Measurements from ENCODE around the gene VRK3.

The VRK3 gene

DNA sequence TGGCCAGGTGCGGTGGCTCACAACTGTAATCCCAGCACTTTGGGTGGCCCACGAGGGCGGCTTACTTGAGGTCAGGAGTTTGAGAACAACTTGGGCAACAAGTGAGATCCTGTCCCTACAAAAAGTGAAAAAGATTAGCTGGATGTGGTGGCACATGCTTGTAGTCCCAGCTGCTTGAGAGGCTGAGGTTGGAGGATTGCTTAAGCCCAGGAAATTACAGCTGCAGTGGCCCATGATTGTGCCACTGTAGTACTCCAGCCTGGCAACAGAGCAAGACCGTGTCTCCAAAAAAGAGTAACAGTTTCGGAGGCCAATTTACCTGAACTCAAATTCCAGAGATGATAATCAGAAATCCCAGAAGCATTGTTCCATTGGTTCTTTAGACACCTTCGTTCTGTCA is 5.1 kb upstream of the VRK3 start:
- no peak for DNase-seq (ENCODE audit: low spot score)
- no peak overlapping the region for H3K4me3 ChIP-seq
- no peak for TF ChIP-seq CTCF (IDR thresholded peaks at IDR 0.05)
- no peak overlapping the region for H3K27ac ChIP-seq

DNA sequence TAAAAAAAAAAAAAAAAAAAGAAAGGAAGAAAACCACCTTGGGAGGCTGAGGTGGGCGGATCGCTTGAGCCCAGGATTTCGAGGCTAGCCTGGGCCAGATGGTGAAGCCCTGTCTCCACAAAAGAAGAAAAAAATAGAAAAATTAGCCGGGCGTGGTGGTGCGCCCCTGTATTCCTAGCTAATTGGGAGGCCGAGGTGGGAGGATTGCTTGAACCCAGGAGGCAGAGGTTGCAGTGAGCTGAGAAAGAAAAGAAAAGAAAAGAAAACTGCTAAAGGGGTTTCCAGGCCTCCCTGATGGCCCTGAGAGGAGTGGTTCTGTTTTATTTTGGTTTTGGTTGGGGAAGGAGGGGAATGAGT is 1.4 kb upstream of the VRK3 start:
- Histone ChIP-seq H3K27ac (no peak overlapping the region), H3K4me3 (peak overlapping the region; percentile 94)
- no peak for TF ChIP-seq CTCF (IDR thresholded peaks at IDR 0.05)
- no peak for DNase-seq (ENCODE audit: low spot score)

DNA sequence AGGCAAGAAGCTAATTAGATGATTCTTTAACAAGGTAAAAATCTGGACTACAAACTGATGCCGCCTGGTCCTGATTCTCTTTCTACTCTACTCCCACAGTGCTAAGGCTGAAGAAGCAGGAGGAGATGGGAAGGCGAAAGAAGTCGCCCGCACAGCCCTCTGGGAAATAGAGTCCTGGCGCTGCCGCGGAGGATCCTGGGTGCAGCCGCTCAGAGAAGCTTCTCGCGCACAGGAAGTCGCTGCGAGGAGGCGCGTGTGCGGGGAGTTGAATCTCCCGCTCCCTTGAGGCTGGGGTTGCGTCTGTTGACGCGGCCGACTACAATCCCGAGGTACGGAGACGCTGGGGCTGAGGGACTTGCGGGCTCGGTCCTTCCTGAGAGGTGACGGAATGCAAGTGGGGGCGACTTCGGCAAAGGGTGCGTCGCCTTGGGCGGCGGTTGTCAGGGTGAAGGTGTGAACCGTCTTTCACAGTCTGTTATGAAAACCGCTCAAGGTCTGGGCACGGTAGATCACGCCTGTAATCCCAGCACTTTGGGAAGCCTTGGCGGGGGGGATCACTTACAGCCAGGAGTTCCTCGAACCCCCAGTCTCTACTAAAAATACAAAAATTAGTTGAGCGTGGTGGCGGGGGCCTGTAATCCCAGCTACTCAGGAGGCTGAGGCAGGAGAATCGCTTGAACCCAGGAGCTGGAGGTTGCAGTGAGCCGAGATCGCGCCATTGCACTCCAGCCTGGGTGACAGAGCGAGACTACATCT is 800 bp upstream of the VRK3 start, which contains the start of gene ZNF473:
ZNF473 (plus strand) TSS at position 212 of the 756 bp plus-strand sequence. CDS start 5,078 bp downstream, outside the sequence.
- Histone ChIP-seq H3K27ac (peak within 1 kb of the TSS; percentile 93 to 96), H3K4me3 (peak within 1 kb of the TSS; percentile 94)
- peak; percentile 95 for DNase-seq (ENCODE audit: low spot score)
- TF ChIP-seq CTCF (IDR thresholded peaks at IDR 0.05) = no peak

DNA sequence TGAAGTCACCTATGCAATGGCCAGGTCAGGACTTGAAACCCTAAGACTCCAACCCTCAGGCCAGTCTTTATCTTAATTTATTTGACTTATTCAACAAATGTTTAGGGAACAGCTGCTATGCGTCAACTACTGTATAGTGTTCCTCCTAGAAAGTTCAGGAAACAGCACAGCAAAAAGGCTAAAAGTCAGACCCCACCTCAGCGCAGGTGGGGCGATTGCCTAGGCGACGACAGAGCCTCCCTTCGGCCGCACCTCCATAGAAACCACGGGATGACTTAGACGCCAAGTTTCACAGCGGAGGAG is 502 bp downstream of the VRK3 start:
- no peak for TF ChIP-seq CTCF (IDR thresholded peaks at IDR 0.05)
- H3K27ac ChIP-seq = peak overlapping the region; percentile 93 to 96
- H3K4me3 ChIP-seq = peak overlapping the region; percentile 94
- no peak for DNase-seq (ENCODE audit: low spot score)

DNA sequence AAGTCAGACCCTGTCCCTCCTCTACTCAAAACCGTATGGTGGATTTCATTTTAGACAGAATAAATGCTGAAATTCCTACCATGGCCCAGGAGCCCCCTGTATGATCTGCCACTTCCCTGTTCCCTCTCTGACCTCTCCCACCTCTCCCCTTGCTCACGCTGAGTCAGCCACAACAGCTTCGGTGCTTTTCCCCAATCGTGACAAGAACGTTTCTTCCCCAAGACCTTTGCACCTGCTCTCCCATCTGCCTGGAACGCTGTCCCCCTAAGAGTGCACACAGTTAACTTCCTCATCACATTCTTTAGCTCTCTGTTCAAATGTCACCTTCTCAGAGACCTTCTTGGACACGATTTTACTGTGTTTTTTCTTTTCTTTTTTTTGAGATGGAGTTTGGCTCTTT is 2.3 kb downstream of the VRK3 start:
- Histone ChIP-seq H3K27ac (no peak overlapping the region), H3K4me3 (no peak overlapping the region)
- DNase-seq (ENCODE audit: low spot score) = no peak
- no peak for TF ChIP-seq CTCF (IDR thresholded peaks at IDR 0.05)

- DNase-seq (ENCODE audit: low spot score) = no peak
- no peak for TF ChIP-seq CTCF (IDR thresholded peaks at IDR 0.05)
- H3K27ac ChIP-seq = no peak overlapping the region
- no peak overlapping the region for H3K4me3 ChIP-seq
These were observed 4.7 kb downstream of the VRK3 start for GRCh38 chr19:50020481-50020880.

GRCh38 chr19:50016225-50016807 is 8.9 kb downstream of the VRK3 start:
- no peak overlapping the region for H3K27ac ChIP-seq
- no peak overlapping the region for H3K4me3 ChIP-seq
- no peak for DNase-seq (ENCODE audit: low spot score)
- no peak for TF ChIP-seq CTCF (IDR thresholded peaks at IDR 0.05)

Measured in coronary artery (tissue), 2 donors.